Right atrium auricular region (tissue), 2 donors: Measurements from ENCODE around the gene MAGED2. TPM values are rescaled to one million over a fixed set of nuclear protein-coding genes. Genes with fewer than 3 reads are reported as not detected.
"Not testable (repeated sequence)": the region's sequence is repeated elsewhere in the genome, so short reads cannot be mapped to it uniquely, and the experiment has no call there.

Experiments used
- DNase-seq: peaks from one replicate; pipeline ENCODE4 v3.0.0-alpha.2; 2019; ENCODE audit warnings: low spot score
- H3K27ac ChIP-seq, 2 donors: fragments of 200-600 bp; sonication (generic); 1 replicate in 1 of 2; 2 replicates in 1 of 2; pipeline ENCODE4 v1.5.1; 2016 to 2019
- H3K27me3 ChIP-seq, 2 donors: fragments of 200-600 bp; sonication (generic); one replicate each; pipeline versions ENCODE4 v1.5.1 to v1.6.0; 2017 to 2019
- H3K36me3 ChIP-seq: fragments of 200-600 bp; sonication (generic); one replicate; pipeline ENCODE4 v1.5.1; 2016
- H3K4me1 ChIP-seq, 2 donors: fragments of 200-600 bp; sonication (generic); one replicate each; pipeline versions ENCODE4 v1.5.1 to v1.6.0; 2017 to 2019
- H3K4me3 ChIP-seq, 2 donors: fragments of 200-600 bp; sonication (generic); 1 replicate in 1 of 2; 2 replicates in 1 of 2; pipeline ENCODE4 v1.5.1; 2017 to 2019; ENCODE audit warnings: mild to moderate bottlenecking in 1 of 2, moderate library complexity in 1 of 2
- H3K9me3 ChIP-seq, 2 donors: fragments of 200-600 bp; sonication (generic); one replicate each; pipeline ENCODE4 v1.5.1; 2019
- total RNA-seq, 2 donors: library from RNA; depleted of rRNA; stranded (reverse); fragments of >200 nt; gene quantifications; one replicate each; pipeline ENCODE4 v1.1.0, GENCODE V29; 2016
- TF ChIP-seq, protein P1 (sequence below), 2 donors: fragments of 200-600 bp; sonication (generic); IDR thresholded peaks; one replicate each; pipeline ENCODE4 v1.5.1; 2019; ENCODE audit warnings: antibody characterized with exemption in 2 of 2

Gene MAGED2
- total RNA-seq, 2 donors from 2014 or later, result 124 to 131 TPM

DNA sequence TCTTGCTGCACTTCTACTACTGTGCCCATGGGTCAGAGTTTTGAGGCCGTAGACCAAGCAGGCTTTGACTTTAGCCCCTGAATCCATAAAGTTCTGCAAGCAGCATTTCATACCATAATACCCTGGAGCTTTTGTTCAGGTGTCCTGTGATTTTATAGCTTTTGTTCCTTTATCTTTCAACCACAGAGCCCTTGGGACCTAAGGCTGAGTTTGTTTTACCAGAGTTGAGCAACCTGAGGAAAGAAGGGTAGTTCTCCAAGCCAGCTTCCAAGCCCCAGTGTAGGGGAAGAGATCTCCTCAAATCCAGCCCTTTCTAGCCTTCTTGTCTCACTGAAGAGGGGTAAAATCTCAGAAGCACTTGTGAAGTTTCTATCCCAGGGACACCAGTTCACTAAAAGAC lies 35.1 kb downstream of the MAGED2 start:
- TF ChIP-seq, protein P1, sequence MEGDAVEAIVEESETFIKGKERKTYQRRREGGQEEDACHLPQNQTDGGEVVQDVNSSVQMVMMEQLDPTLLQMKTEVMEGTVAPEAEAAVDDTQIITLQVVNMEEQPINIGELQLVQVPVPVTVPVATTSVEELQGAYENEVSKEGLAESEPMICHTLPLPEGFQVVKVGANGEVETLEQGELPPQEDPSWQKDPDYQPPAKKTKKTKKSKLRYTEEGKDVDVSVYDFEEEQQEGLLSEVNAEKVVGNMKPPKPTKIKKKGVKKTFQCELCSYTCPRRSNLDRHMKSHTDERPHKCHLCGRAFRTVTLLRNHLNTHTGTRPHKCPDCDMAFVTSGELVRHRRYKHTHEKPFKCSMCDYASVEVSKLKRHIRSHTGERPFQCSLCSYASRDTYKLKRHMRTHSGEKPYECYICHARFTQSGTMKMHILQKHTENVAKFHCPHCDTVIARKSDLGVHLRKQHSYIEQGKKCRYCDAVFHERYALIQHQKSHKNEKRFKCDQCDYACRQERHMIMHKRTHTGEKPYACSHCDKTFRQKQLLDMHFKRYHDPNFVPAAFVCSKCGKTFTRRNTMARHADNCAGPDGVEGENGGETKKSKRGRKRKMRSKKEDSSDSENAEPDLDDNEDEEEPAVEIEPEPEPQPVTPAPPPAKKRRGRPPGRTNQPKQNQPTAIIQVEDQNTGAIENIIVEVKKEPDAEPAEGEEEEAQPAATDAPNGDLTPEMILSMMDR (IDR thresholded peaks at IDR 0.05), result no peak
- no peak overlapping the region for H3K4me3 ChIP-seq

DNA sequence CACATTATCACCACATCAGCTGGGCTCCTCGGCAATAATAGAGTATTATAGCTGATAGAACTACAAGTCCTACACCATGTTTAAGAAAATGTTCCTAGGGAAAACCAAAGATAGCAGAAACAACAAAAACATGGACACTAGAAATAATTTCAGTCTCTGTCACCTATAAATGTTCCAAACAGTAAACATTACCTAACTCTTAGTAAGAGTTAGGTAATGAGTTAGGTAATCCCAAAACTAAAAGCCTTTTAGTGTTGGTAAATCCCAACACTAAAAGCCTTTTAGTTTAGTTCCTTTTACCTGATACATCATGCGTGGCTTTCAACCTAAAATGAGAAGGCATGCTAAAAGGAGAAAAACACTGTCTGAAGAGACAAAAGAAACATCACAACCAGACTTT lies 35.5 kb downstream of the MAGED2 start:
- H3K4me3 ChIP-seq, result no peak overlapping the region
- no peaks in the 10 kb centered on the region for H3K36me3 ChIP-seq
- H3K9me3 ChIP-seq, result no peaks in the 10 kb centered on the region
- H3K27ac ChIP-seq, result no peak overlapping the region
- TF ChIP-seq, protein P1 (IDR thresholded peaks at IDR 0.05), result no peak
- no peaks in the 10 kb centered on the region for H3K4me1 ChIP-seq
- no peaks in the 10 kb centered on the region for H3K27me3 ChIP-seq
- no peak for DNase-seq

More for the DNA sequence above, 35.1 kb downstream of the MAGED2 start:
- no peaks in the 10 kb centered on the region for H3K9me3 ChIP-seq
- no peak overlapping the region for H3K27ac ChIP-seq
- H3K36me3 ChIP-seq, result no peaks in the 10 kb centered on the region
- DNase-seq, result no peak
- no peaks in the 10 kb centered on the region for H3K4me1 ChIP-seq
- H3K27me3 ChIP-seq, result no peaks in the 10 kb centered on the region

DNA sequence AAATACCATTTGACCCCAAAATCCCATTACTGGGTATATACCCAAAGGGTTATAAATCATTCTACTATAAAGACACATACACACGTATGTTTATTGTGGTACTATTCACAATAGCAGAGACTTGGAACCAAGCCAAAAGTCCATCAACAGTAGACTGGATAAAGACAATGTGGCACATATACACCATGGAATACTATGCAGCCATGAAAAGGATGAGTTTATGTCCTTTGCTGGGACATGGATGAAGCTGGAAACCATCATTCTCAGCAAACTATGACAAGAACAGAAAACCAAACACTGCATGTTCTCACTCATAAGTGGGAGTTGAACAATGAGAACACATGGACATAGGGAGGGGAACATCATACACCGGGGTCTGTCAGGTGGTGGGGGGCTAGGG lies 40.2 kb downstream of the MAGED2 start:
- DNase-seq, H3K36me3 ChIP-seq, H3K4me3 ChIP-seq, H3K27ac ChIP-seq, H3K4me1 ChIP-seq, H3K27me3 ChIP-seq, H3K9me3 ChIP-seq: not testable (repeated sequence)

DNA sequence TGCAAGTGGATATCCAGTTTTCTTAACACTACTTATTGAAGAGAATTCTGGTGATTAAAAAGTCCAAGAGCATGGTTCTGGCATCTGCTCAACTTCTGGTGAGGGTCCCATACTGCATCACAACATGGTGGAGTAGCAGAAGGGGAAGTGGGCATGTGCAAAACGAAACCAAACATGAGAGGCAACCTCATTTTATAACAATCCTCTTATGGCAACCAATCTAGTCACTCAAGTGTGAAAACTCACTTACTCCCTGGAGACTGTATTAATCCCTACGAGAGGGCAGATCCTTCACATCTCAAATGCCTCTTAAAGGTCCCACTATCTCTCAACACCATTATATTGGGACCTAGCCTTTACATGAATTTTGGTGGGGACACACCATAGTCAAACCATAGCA lies 57.7 kb downstream of the MAGED2 start:
- H3K27me3 ChIP-seq, result no peaks in the 10 kb centered on the region
- no peak overlapping the region for H3K4me3 ChIP-seq
- H3K36me3 ChIP-seq, result no peaks in the 10 kb centered on the region
- no peak overlapping the region for H3K27ac ChIP-seq
- DNase-seq, result no peak
- peaks cover 0 to 15% of the 10 kb centered on the region in 2 donors for H3K9me3 ChIP-seq
- TF ChIP-seq, protein P1 (IDR thresholded peaks at IDR 0.05), result no peak
- no peaks in the 10 kb centered on the region for H3K4me1 ChIP-seq

Other genes starting within 250 kb of the MAGED2 start
- not detected for gene ITIH6, start 9.5 kb upstream of the MAGED2 start, total RNA-seq
- gene TRO, start 113.1 kb downstream of the MAGED2 start, total RNA-seq, result 1 to 10 TPM; 4.3 to 4.9 TPM
- not detected for gene PFKFB1, start 186.4 kb downstream of the MAGED2 start, total RNA-seq
- 1 to 10 TPM; 6.6 to 7.7 TPM for gene APEX2, start 192.6 kb downstream of the MAGED2 start, total RNA-seq
- gene ALAS2, start 223.2 kb downstream of the MAGED2 start, total RNA-seq, result 1 to 10 TPM; 8.3 to 9.8 TPM